Mesendoderm (in vitro differentiated cells): ENCODE results near the gene BMPER.

Experiments used
- DNase-seq: peaks from one replicate; pipeline ENCODE4 v3.0.0; 2013
- H2AK5ac ChIP-seq: 2 replicates; pipeline ENCODE4 v1.6.1; 2013; ENCODE audit warnings: low read length, inconsistent platforms
- H2BK120ac ChIP-seq: 2 replicates; pipeline ENCODE4 v1.6.1; 2013; ENCODE audit warnings: low read depth, mild to moderate bottlenecking, low read length, moderate library complexity, mixed read lengths
- H2BK15ac ChIP-seq: replicated peaks from 2 replicates; pipeline ENCODE4 v1.6.1; 2013; ENCODE audit warnings: low read depth, mild to moderate bottlenecking, moderate library complexity
- H2BK5ac ChIP-seq: 2 replicates; pipeline ENCODE4 v1.6.1; 2013; ENCODE audit warnings: low read length, inconsistent platforms
- H3K18ac ChIP-seq: 2 replicates; pipeline ENCODE4 v1.6.1; 2013; ENCODE audit warnings: mild to moderate bottlenecking, low read length, mixed read lengths
- H3K23ac ChIP-seq: one replicate; pipeline ENCODE4 v1.6.1; 2013; ENCODE audit warnings: low read length
- H3K27ac ChIP-seq: 2 replicates; pipeline ENCODE4 v1.5.1; 2013; ENCODE audit warnings: low read depth, mild to moderate bottlenecking, inconsistent platforms, low read length, moderate library complexity
- H3K27me3 ChIP-seq: 2 replicates; pipeline ENCODE4 v1.6.1; 2013; ENCODE audit warnings: low read length, control low read depth, mild to moderate bottlenecking, inconsistent platforms; ENCODE audit not compliant: insufficient read depth, poor library complexity
- H3K36me3 ChIP-seq: 2 replicates; pipeline ENCODE4 v1.6.1; 2013; ENCODE audit warnings: low read length, inconsistent platforms; ENCODE audit not compliant: control insufficient read depth, insufficient read depth
- H3K4ac ChIP-seq: one replicate; pipeline ENCODE4 v1.6.1; 2013; ENCODE audit warnings: low read depth, mild to moderate bottlenecking, low read length, moderate library complexity
- H3K4me1 ChIP-seq: 2 replicates; pipeline ENCODE4 v1.6.1; 2013; ENCODE audit warnings: low read depth, low read length, inconsistent platforms; ENCODE audit not compliant: control insufficient read depth
- H3K4me2 ChIP-seq: 2 replicates; pipeline ENCODE4 v1.6.1; 2013; ENCODE audit warnings: low read length
- H3K4me3 ChIP-seq: 2 replicates; pipeline ENCODE4 v1.5.1; 2013; ENCODE audit warnings: mild to moderate bottlenecking, low read length
- H3K56ac ChIP-seq: one replicate; pipeline ENCODE4 v1.6.1; 2013; ENCODE audit warnings: low read length
- H3K79me1 ChIP-seq: 2 replicates; pipeline ENCODE4 v1.6.1; 2013; ENCODE audit warnings: low read length, inconsistent platforms
- H3K79me2 ChIP-seq: 2 replicates; pipeline ENCODE4 v1.6.1; 2013; ENCODE audit warnings: mild to moderate bottlenecking, low read length; ENCODE audit not compliant: control insufficient read depth, insufficient read depth
- H3K9ac ChIP-seq: 2 replicates; pipeline ENCODE4 v1.6.1; 2013; ENCODE audit warnings: low read length, inconsistent platforms
- H4K5ac ChIP-seq: one replicate; pipeline ENCODE4 v1.6.1; 2013; ENCODE audit warnings: low read length
- H4K8ac ChIP-seq: one replicate; pipeline ENCODE4 v1.6.1; 2013; ENCODE audit warnings: low read depth, mild to moderate bottlenecking, control low read depth, low read length, moderate library complexity
- WGBS: extraction: QIAGEN DNeasy Blood & Tissue Kit; methylation state at CpG from one replicate; pipeline ENCODE4 v1.1.7; 2013; ENCODE audit warnings: low lambda C conversion rate, missing lambda C conversion rate; ENCODE audit not compliant: insufficient coverage; ENCODE audit errors: extremely low coverage; 5-methylcytosine and 5-hydroxymethylcytosine counted together

The BMPER gene

DNA sequence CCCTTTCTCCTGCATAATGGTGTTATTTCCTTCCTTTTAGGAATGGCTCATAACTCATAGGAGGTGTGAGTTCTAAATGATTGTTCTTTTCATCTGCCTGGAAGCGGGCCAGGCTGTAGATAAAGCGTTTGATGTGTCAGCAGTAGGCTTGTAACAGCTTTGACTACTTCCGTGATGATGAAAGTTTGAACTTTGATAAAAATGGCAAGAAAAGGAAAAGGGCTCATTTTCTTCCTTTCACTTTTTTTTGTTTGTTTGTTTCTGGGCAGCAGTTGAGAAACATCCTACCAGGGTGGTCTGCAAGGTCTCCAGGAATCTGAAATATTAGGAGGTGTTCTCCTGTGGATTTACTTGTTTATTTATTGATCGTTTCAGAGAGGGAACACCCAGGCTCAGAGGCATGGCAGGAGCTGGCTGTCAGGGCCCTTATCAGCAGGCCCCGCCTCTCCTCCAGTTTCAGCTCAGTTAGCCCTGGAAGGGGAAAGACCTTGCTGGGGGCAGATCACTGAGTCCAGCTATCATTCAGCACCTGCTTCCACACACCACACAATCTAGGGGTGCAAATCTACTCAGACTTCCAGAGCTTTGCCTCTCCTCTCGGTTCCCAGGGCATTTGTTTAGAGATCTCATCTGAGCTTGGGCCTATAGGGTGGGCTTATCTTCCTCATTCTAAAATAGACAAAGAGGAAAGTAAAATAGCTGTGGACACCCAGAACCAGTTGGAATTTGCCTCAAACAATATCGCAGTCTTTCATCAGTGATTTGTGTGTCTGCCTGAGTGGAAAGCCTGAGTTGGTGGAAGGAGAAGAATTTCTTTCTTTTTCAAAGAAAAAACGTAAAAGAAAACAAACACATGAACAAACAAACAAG, 130.9 kb downstream of the BMPER start:
- no peak overlapping the region for H4K8ac ChIP-seq
- H3K27ac ChIP-seq = no peak overlapping the region
- peak; percentile 44 for DNase-seq
- no peak overlapping the region for H3K4me3 ChIP-seq
- no peak overlapping the region for H4K5ac ChIP-seq
- H3K27me3 ChIP-seq = no peaks in the 10 kb centered on the region
- H3K4me1 ChIP-seq = peaks cover 11% of the 10 kb centered on the region
- no CpG with 5 or more reads among the region's 8 CpGs for WGBS
- H2BK15ac ChIP-seq = no peak overlapping the region
- H3K4ac ChIP-seq = no peak overlapping the region
- H3K4me2 ChIP-seq = no peak overlapping the region
- H3K18ac ChIP-seq = peak overlapping the region; percentile 54
- no peak overlapping the region for H2AK5ac ChIP-seq
- H3K23ac ChIP-seq = no peak overlapping the region
- no peaks in the 10 kb centered on the region for H3K79me1 ChIP-seq
- H3K9ac ChIP-seq = no peak overlapping the region
- H3K79me2 ChIP-seq = no peaks in the 10 kb centered on the region
- H3K36me3 ChIP-seq = no peaks in the 10 kb centered on the region
- H2BK120ac ChIP-seq = no peak overlapping the region
- H3K56ac ChIP-seq = no peak overlapping the region
- no peak overlapping the region for H2BK5ac ChIP-seq

DNA sequence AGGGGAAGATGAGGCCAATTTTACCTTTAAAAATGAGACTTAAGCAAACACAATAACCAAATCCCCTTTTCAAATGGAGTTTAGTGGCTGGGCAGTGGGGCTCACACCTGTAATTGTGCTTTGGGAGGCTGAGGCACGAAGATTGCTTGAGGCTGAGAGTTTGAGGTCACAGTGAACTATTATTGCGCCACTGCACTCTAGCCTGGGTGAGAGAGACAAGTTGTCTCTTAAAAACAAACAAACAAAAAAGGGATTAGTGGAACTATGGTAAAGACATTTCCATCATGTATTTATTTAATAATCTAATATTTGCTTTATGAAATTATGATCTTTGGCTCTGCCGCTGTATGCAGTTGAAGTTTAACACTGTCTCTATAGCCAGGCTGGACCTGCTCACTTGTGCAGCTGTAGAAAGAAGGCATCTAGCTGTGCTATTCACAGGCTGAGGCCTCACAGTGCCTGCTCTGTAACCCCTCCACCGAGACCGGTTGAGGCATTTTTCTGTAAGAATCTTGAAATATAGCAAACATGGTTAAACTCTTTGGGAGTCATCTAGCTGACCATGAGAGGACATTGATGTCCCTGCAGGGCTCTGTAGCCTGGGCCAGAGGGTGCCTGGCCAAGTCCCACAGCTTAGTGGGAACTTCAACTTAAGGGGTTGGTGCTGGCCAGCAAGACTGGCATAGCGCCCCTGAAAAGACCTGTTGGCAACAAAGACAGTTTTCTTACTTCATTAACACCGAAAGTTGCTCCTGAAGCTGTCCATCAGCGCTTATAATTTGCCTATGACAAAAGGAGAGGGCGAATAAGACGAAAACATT, 131.8 kb downstream of the BMPER start:
- H3K27ac ChIP-seq = no peak overlapping the region
- no peak overlapping the region for H3K18ac ChIP-seq
- no peak overlapping the region for H3K4me3 ChIP-seq
- no peak overlapping the region for H3K23ac ChIP-seq
- no peak overlapping the region for H3K56ac ChIP-seq
- peaks cover 11% of the 10 kb centered on the region for H3K4me1 ChIP-seq
- no peaks in the 10 kb centered on the region for H3K36me3 ChIP-seq
- no peak overlapping the region for H3K4ac ChIP-seq
- no peak overlapping the region for H4K8ac ChIP-seq
- no peak overlapping the region for H4K5ac ChIP-seq
- no peak overlapping the region for H3K4me2 ChIP-seq
- H3K79me2 ChIP-seq = no peaks in the 10 kb centered on the region
- no peak for DNase-seq
- H2BK5ac ChIP-seq = no peak overlapping the region
- H2AK5ac ChIP-seq = no peak overlapping the region
- H3K27me3 ChIP-seq = no peaks in the 10 kb centered on the region
- H2BK15ac ChIP-seq = no peak overlapping the region
- no CpG with 5 or more reads among the region's 10 CpGs for WGBS
- H3K79me1 ChIP-seq = no peaks in the 10 kb centered on the region
- H3K9ac ChIP-seq = no peak overlapping the region
- H2BK120ac ChIP-seq = no peak overlapping the region

DNA sequence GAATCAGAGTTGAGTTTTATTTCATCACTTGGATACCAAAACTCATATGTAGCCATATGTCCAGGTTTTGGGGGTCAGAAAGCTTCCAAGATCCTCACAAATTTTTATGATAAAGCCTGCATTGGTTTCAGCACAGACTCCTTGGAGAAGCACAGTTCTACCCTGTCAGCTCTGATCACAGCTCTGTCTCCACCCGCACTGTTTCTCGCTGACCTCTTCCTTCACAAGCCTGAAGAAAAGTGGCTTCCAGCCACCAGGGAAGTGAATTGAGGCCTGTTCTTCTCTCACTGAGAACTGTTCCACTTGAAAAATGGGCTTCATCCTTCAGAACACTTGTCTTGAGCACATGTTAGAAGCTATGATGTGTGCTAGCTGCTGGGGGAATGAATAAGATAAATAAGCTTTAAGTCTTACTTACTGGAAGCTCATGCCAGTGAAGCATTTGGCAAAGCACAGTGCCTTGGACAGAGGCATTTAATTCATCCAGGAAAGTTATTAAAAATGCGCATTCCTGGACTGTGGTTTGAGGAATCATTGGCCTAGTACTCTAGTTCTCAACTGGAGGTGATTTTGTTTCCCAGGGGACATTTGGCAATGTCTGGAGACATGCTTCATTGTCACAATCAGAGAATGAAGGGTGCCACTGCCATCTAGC, 133.6 kb downstream of the BMPER start:
- no CpG with 5 or more reads among the region's 3 CpGs for WGBS
- H3K79me1 ChIP-seq = no peaks in the 10 kb centered on the region

DNA sequence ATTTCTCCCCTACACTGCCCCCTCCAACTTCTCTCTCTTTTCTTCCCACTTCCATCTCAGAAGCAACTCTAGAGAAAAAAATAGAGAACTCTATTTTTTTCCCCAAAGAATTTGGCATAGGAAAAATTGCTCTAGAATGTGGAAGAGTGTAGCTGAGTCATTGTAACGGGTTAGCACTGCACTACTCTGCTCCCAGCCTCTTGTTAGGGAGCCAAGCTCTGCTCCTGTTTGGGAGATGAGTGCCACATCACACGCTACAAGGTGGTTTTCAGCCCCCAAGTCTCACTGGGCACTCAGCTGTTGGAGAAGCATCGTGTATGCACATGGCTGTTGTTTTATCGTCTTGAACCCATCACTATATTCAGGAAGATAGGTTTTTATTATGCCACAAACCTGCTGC, 136.4 kb downstream of the BMPER start:
- H3K27me3 ChIP-seq = no peaks in the 10 kb centered on the region
- no peak overlapping the region for H3K18ac ChIP-seq
- DNase-seq = no peak
- H3K56ac ChIP-seq = no peak overlapping the region
- no peak overlapping the region for H4K8ac ChIP-seq
- no peak overlapping the region for H2BK120ac ChIP-seq
- H3K79me2 ChIP-seq = no peaks in the 10 kb centered on the region
- no peaks in the 10 kb centered on the region for H3K36me3 ChIP-seq
- no peak overlapping the region for H4K5ac ChIP-seq
- H2BK5ac ChIP-seq = no peak overlapping the region
- H3K4me1 ChIP-seq = peaks cover 7% of the 10 kb centered on the region
- H2BK15ac ChIP-seq = no peak overlapping the region
- H3K4me3 ChIP-seq = no peak overlapping the region
- no CpG with 5 or more reads among the region's 4 CpGs for WGBS
- H3K27ac ChIP-seq = no peak overlapping the region
- H3K23ac ChIP-seq = no peak overlapping the region
- H2AK5ac ChIP-seq = no peak overlapping the region
- no peak overlapping the region for H3K9ac ChIP-seq
- no peak overlapping the region for H3K4ac ChIP-seq
- no peak overlapping the region for H3K4me2 ChIP-seq
- no peaks in the 10 kb centered on the region for H3K79me1 ChIP-seq

More for the DNA sequence above, 133.6 kb downstream of the BMPER start:
- H4K8ac ChIP-seq = no peak overlapping the region
- DNase-seq = no peak
- H3K4me2 ChIP-seq = no peak overlapping the region
- no peak overlapping the region for H2BK120ac ChIP-seq
- H3K4me3 ChIP-seq = no peak overlapping the region
- H3K27ac ChIP-seq = no peak overlapping the region
- H3K4me1 ChIP-seq = peaks cover 11% of the 10 kb centered on the region
- no peak overlapping the region for H2AK5ac ChIP-seq
- no peak overlapping the region for H2BK15ac ChIP-seq
- H2BK5ac ChIP-seq = no peak overlapping the region
- H3K23ac ChIP-seq = no peak overlapping the region
- no peaks in the 10 kb centered on the region for H3K36me3 ChIP-seq
- H4K5ac ChIP-seq = no peak overlapping the region
- no peak overlapping the region for H3K18ac ChIP-seq
- H3K79me2 ChIP-seq = no peaks in the 10 kb centered on the region
- H3K9ac ChIP-seq = no peak overlapping the region
- no peaks in the 10 kb centered on the region for H3K27me3 ChIP-seq
- no peak overlapping the region for H3K56ac ChIP-seq
- H3K4ac ChIP-seq = no peak overlapping the region

- no peak overlapping the region for H3K27ac ChIP-seq
- H3K27me3 ChIP-seq = no peaks in the 10 kb centered on the region
- no peak overlapping the region for H3K4me3 ChIP-seq
- H3K4me1 ChIP-seq = peaks cover 7% of the 10 kb centered on the region
- no peak overlapping the region for H2BK5ac ChIP-seq
- H3K56ac ChIP-seq = no peak overlapping the region
- H2BK120ac ChIP-seq = no peak overlapping the region
- H3K79me2 ChIP-seq = no peaks in the 10 kb centered on the region
- H3K18ac ChIP-seq = no peak overlapping the region
- H3K4me2 ChIP-seq = no peak overlapping the region
- H3K79me1 ChIP-seq = no peaks in the 10 kb centered on the region
- no CpG with 5 or more reads among the region's 2 CpGs for WGBS
- H2AK5ac ChIP-seq = no peak overlapping the region
- no peak overlapping the region for H2BK15ac ChIP-seq
- no peak overlapping the region for H3K9ac ChIP-seq
- no peaks in the 10 kb centered on the region for H3K36me3 ChIP-seq
- H3K23ac ChIP-seq = no peak overlapping the region
- H4K5ac ChIP-seq = no peak overlapping the region
- H4K8ac ChIP-seq = no peak overlapping the region
- no peak overlapping the region for H3K4ac ChIP-seq
- DNase-seq = no peak
Measured at GRCh38 chr7:34042406-34042805, 137.1 kb downstream of the BMPER start.
